ENCODE results near the gene TTLL3.

Gene TTLL3

GRCh38 chr3:9781551-9781950 is 28.5 kb upstream of the TTLL3 start:
- FAIRE-seq: no peak

GRCh38 chr3:9781978-9782603 is 28.0 kb upstream of the TTLL3 start:
- FAIRE-seq: no peak

DNA sequence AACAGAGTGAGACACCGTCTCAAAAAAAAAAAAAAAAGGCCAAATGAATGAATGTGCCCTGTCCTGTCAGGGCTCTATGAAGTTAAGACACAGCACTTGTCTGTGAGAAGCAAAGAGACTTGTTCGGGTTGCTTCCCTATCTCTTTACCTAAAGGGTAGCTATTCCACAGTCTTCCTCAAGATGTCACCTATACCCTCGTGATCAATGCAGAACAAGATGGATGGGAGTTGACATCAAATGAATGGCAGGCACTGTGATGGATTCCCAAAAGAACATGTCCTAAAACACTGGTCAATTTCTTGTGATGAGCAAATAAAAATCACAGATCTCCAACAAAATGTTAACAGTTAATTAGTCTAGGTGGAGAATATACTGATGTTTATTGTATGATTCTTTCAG is 27.3 kb upstream of the TTLL3 start:
- no peak for FAIRE-seq

DNA sequence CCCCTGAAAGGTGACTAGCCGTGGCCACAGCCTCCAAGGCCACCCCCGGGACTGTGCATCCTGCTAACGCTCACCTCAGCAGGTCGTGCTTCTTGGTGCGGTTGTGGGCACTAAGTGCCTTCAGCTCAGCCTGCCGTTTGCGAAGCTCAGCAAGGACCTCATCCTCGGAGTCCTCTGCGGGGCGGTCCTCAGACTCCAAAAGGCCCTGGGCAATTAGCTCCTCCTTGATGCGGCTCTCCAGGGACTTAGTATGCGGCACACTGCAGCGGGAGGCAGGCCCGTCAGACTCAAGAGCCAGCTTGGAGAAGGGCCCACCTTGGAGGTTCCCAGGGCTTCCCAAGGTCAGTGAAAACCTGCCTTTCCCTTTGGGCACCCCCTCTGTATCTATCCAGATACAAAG is 26.1 kb upstream of the TTLL3 start:
- FAIRE-seq: no peak

- no peak for FAIRE-seq
These were observed 25.1 kb upstream of the TTLL3 start for GRCh38 chr3:9784965-9785364.

- FAIRE-seq: no peak
These were observed 24.5 kb upstream of the TTLL3 start for GRCh38 chr3:9785602-9786001.

DNA sequence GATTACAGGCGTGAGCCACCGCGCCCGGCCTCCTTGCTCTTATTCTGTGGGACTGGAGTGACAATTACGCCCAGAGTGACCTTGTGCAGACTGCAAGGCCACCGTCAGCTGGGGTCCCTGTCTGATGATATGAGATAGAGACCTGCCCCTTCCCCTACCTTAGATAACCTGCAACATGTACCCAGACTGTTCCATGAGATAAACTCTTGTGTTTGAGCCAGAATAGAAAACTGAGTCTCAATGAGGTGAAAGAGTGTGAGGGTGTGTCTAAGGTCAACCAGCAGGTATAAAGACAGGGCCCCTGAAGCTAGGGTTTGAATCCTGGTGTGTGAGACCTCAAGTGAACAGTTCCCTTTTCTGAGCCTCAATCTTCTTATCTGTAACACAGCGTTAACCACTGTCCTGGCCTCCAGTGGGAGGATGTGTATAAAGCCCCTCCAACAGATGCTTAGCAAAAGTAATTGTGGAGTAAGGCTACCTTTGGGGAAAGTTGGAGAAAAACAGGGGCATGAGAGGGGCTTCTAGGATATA is 23.8 kb upstream of the TTLL3 start:
- no peak for FAIRE-seq

- no peak for FAIRE-seq
These were observed 23.0 kb upstream of the TTLL3 start for GRCh38 chr3:9786825-9787669.

DNA sequence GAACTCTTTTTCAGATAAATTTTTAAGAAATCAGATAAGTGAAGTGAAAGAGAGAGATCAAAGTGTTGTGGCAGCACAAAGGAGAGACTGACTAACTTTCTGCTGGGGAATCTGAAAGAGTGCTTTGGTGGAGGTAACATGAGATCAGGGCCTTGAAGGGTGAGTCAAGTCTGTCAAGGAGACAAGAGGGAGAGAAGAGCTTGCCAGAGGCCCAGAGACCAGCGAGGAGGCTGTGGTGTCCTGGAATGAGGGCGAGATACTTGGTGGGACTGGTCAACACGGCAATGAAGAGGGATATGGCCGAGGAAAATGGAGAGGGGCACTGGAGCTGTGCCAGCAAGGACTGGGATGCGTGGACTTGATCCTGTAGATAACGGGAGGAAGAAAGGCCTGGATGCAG is 22.3 kb upstream of the TTLL3 start:
- FAIRE-seq: no peak

- FAIRE-seq: no peak
These were observed 18.9 kb upstream of the TTLL3 start for GRCh38 chr3:9791127-9791526.

DNA sequence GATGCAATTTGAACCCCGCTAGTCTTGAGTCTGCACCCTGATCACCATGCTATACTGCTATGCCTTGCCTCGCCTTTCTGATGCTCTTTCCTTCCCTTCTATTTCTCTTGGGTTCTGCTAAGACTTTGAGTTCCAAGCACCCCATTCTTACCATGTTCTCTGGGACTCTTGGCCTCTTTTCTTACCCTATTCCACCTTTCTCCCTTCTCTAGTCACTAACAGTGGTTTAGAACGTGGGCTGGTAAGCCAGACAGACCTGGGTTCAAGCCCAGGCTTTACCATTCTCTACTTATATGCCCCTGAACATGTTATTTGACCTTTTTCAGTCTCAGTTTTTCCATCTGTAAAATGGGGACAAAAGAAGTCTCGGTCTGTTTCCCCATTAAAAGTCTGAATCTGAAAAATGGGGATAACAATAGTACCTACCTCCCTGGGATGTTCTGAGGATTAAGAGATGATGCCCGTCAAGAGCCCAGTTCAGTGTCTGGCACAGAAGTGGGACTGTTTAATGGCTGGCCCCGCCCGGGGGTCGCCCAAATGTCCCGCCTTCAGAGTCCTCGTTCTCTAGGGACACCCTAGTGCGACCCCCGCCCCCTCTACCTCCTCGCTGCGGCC is 18.2 kb upstream of the TTLL3 start:
- FAIRE-seq: no peak

DNA sequence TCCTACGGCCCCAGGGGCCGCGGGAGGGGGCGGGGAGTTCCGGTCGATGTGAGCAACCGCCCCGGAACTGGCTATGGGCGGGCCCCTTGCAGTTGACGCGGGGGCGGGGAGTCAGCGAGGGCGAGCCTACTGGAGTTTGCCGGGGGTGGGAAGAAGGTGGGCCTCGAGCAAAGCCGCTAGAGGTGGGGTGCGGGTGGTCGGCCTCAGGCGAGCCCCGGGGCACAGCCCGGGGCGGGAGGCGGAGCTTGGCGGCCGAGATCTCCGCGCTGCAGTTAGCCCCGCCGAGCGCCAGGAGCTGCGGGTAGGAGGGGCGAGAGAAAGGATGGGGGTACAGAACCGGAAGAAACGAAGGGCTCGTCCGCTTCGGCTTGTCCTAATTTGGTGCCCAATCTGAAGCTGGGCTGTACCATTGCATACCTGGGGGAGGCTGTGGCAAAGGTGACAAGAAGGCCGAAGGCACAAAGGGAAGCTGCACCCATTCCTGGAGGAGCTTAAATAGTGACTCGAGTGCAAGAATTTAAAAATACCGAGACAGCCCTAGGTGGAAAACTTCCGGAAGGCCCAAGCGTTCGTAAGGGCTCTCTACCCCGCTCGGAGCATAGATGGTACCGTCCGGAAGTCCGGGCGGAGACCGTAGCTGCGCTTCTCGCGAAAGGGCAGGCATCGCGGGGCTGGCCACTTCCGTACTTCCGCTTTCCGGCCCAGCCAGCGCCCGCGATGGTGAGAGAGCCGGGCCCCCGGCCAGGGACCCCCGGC is 17.5 kb upstream of the TTLL3 start, which contains the start of the genes ARPC4 and TADA3:
TSS of gene ARPC4 (plus strand) at position 678 of the 756 bp plus-strand sequence. CDS start at position 718, 40 bp downstream.
TSS of gene TADA3 (minus strand) at position 69 of the 756 bp plus-strand sequence. CDS start 1,007 bp downstream, outside the sequence.
- no peak for FAIRE-seq

DNA sequence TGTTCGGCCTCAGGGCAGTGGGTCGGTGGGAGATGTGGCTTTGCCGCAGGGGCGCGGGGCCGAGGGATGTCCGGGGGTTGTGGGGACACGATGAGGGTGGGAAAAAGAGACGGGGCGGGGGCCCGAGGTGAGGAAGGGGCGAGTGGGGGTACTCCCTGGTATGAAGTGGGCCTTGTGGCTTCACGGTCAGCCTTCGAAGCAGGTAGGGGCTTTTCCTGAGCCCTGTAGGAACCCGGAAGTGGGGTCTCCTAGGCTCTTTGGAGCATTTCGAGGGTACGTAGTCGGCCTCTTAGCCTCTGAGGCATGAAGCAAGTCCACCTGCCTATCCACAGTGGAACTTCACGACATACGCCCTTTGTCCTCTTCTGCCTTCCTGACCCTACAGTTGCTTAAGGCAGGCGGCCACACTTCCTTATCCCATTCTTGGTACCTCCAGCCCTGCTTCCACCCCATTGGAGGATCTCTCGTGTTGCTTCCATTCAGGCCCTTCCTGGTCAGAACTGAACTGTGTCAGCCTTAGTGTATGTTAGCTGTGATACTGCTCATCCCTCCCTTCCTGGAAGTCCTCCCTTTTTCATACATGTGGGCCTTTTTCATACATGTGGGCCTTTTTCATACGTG is 16.8 kb upstream of the TTLL3 start:
- FAIRE-seq: no peak

DNA sequence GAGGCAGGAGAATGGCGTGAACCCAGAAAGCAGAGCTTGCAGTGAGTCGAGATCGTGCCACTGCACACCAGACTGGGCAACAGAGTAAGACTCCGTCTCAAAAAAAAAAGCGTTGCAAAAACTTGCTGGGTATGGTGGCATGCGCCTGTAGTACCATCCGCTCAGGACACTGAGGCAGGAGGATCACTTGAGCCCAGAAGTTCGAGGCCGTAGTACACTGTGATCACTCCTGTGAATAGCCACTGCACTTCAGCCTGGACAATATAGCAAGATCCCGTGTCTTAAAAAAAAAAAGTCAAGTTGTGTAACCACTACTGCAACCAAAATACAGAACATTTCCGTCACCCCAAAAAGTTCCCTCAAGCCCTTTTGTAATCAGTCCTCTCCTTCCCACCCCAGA is 15.7 kb upstream of the TTLL3 start:
- no peak for FAIRE-seq

GRCh38 chr3:9795207-9795606 is 14.9 kb upstream of the TTLL3 start:
- FAIRE-seq: no peak

- FAIRE-seq: no peak
These were observed 12.7 kb upstream of the TTLL3 start for GRCh38 chr3:9797196-9797945.

GRCh38 chr3:9800529-9800928 is 9.5 kb upstream of the TTLL3 start:
- no peak for FAIRE-seq

- FAIRE-seq: no peak
These were observed 6.6 kb upstream of the TTLL3 start for GRCh38 chr3:9803494-9803893.

- no peak for FAIRE-seq
These were observed 5.1 kb upstream of the TTLL3 start for GRCh38 chr3:9804996-9805395.

GRCh38 chr3:9806137-9806536 is 3.9 kb upstream of the TTLL3 start:
- no peak for FAIRE-seq
